ENCODE results near the gene MOV10L1. TPM values are rescaled to one million over a fixed set of nuclear protein-coding genes. Genes with fewer than 3 reads are reported as not detected.
A peak's percentile ranks its signal among the peaks of the same experiment; 100 is the strongest.

Gene MOV10L1
- total RNA-seq, 1 donor from 2014 or later, result 0.10 TPM

GRCh38 chr22:50179937-50180726 is 90.3 kb downstream of the MOV10L1 start:
- Mint-ChIP-seq H3K4me3 (peak overlapping the region; percentile 32), H3K27me3 (no peaks in the 10 kb centered on the region), H3K27ac (no peak overlapping the region), H3K9me3 (no peaks in the 10 kb centered on the region), H3K36me3 (no peaks in the 10 kb centered on the region), H3K4me1 (ENCODE audit: unreplicated experiment) (peaks cover 5% of the 10 kb centered on the region)
- peak; percentile 65 for DNase-seq (ENCODE audit: extremely low spot score, unreplicated experiment)
- TF ChIP-seq, protein P1, sequence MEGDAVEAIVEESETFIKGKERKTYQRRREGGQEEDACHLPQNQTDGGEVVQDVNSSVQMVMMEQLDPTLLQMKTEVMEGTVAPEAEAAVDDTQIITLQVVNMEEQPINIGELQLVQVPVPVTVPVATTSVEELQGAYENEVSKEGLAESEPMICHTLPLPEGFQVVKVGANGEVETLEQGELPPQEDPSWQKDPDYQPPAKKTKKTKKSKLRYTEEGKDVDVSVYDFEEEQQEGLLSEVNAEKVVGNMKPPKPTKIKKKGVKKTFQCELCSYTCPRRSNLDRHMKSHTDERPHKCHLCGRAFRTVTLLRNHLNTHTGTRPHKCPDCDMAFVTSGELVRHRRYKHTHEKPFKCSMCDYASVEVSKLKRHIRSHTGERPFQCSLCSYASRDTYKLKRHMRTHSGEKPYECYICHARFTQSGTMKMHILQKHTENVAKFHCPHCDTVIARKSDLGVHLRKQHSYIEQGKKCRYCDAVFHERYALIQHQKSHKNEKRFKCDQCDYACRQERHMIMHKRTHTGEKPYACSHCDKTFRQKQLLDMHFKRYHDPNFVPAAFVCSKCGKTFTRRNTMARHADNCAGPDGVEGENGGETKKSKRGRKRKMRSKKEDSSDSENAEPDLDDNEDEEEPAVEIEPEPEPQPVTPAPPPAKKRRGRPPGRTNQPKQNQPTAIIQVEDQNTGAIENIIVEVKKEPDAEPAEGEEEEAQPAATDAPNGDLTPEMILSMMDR (conservative IDR thresholded peaks at IDR 0.05), result no peak

DNA sequence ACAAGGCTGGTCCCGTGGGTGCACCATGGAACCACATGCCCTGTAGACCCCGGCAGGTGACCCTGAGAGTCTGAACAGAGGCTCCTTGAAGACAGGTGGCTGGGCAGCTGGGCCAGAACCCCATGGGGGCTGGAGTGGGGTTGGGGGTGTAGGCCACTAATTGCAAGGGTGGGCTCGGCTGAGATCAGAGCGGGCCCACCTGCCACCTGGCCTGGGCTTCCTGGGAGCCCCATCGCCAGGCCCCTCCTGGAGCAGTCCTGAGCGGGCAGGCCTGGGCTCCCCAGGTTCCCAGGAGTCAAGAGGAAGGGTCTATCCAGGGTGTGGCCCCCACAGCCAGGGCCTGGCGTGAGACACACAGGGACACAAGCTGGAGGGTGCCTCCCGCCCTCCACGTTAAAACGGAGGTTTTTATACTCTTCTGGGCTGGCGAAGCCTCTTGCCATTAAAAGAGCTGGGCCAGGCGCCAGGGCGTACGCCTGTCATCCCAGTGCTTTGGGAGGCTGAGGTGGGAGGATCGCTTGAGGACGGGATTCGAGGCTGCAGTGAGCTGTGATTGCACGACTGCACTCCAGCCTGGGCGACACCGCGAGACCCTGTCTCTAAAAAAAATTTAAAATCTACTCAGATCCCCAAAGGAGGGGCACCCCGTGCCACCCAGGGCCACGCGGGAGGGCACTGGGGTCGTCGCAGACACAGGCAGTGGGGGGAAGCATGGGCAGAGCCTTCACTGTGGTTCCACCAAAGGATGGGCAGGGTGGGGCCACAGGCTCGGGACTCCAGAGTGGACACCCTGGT is 91.1 kb downstream of the MOV10L1 start:
- peak; percentile 64 for DNase-seq (ENCODE audit: extremely low spot score, unreplicated experiment)
- TF ChIP-seq, protein P1 (conservative IDR thresholded peaks at IDR 0.05), result no peak
- H3K36me3 Mint-ChIP-seq, result no peaks in the 10 kb centered on the region
- peaks cover 5% of the 10 kb centered on the region for H3K4me1 Mint-ChIP-seq (ENCODE audit: unreplicated experiment)
- H3K9me3 Mint-ChIP-seq, result no peaks in the 10 kb centered on the region
- H3K27ac Mint-ChIP-seq, result no peak overlapping the region
- H3K4me3 Mint-ChIP-seq, result no peak overlapping the region
- H3K27me3 Mint-ChIP-seq, result no peaks in the 10 kb centered on the region

DNA sequence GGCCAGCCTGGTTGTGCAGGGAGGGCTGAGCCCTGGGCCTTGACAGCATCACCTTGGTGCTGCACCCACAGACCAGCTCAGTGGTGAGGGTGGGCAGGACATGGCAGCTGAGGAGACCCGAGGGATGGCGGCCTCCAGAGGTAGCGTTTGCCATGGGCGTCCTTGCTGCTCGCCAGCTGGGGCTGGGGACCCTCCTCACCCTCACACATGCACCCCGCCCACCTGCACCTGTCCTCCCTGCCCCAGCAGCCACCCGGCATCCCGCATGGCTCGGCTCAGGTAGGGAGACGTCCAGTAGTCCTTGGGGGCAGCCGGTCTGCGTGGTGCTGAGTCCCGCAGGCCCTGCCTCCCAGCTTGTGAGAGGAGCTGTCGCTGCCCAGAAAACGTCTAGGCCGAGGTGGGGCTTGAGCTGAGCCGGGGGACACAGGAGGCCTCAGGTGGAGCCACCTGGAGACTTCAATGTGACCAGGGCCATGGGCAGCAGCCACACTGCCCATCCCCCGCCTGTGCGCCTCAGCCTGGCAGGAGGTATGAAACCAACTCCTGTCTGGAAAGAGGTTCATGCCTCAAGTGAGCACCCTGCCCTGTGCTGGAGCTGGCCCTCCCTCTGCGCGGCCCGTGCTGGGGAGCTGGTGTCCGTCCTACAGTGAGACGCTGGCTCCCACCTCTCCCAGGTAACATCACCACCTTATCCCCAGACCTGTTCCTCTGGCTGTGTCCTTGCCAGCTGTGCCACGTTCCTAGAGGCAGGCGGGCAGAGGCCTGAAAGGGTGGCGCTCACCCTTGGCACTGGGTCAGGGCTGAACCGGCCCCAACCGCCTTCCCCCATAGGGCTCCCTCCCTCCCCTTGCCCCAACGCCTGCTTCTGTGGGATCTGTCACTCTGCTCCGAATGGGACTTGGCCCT is 92.6 kb downstream of the MOV10L1 start:
- H3K36me3 Mint-ChIP-seq, result no peaks in the 10 kb centered on the region
- no peak overlapping the region for H3K27ac Mint-ChIP-seq
- H3K27me3 Mint-ChIP-seq, result no peaks in the 10 kb centered on the region

GRCh38 chr22:50183141-50183971 is 93.5 kb downstream of the MOV10L1 start:
- Mint-ChIP-seq H3K4me3 (peak overlapping the region; percentile 73), H3K9me3 (no peaks in the 10 kb centered on the region), H3K27me3 (no peaks in the 10 kb centered on the region), H3K4me1 (ENCODE audit: unreplicated experiment) (peaks cover 9% of the 10 kb centered on the region), H3K36me3 (no peaks in the 10 kb centered on the region), H3K27ac (peak overlapping the region; percentile 55)
- no peak for DNase-seq (ENCODE audit: extremely low spot score, unreplicated experiment)
- TF ChIP-seq, protein P1 (conservative IDR thresholded peaks at IDR 0.05), result no peak

More for the DNA sequence above, 92.6 kb downstream of the MOV10L1 start:
- Mint-ChIP-seq H3K9me3 (no peaks in the 10 kb centered on the region), H3K4me3 (no peak overlapping the region), H3K4me1 (ENCODE audit: unreplicated experiment) (peaks cover 9% of the 10 kb centered on the region)
- DNase-seq (ENCODE audit: extremely low spot score, unreplicated experiment), result no peak
- TF ChIP-seq, protein P1 (conservative IDR thresholded peaks at IDR 0.05), result no peak
